Esophagus squamous epithelium (tissue), 4 donors: ENCODE results near the gene TTC21B.

ENCODE experiments used
- POLR2A ChIP-seq, 4 donors: fragments of 450-650 bp; IDR thresholded peaks; one replicate each; pipeline ENCODE4 v1.6.1; 2017; ENCODE audit warnings: antibody characterized with exemption in 4 of 4, mild to moderate bottlenecking in 4 of 4, moderate library complexity in 3 of 4
- TF ChIP-seq, protein P1 (sequence below), 6 experiments: fragments of 450-650 bp in 4 of 6; fragments of 200-600 bp in 2 of 6; sonication (generic) in 2 of 6; IDR thresholded peaks; one replicate each; pipeline ENCODE4 v1.5.1; 2016 to 2019; ENCODE audit warnings: antibody characterized with exemption in 6 of 6, mild to moderate bottlenecking in 4 of 6, moderate library complexity in 4 of 6

GRCh38 chr2:165899311-165899710 lies 54.3 kb downstream of the TTC21B start:
- TF ChIP-seq, protein P1, sequence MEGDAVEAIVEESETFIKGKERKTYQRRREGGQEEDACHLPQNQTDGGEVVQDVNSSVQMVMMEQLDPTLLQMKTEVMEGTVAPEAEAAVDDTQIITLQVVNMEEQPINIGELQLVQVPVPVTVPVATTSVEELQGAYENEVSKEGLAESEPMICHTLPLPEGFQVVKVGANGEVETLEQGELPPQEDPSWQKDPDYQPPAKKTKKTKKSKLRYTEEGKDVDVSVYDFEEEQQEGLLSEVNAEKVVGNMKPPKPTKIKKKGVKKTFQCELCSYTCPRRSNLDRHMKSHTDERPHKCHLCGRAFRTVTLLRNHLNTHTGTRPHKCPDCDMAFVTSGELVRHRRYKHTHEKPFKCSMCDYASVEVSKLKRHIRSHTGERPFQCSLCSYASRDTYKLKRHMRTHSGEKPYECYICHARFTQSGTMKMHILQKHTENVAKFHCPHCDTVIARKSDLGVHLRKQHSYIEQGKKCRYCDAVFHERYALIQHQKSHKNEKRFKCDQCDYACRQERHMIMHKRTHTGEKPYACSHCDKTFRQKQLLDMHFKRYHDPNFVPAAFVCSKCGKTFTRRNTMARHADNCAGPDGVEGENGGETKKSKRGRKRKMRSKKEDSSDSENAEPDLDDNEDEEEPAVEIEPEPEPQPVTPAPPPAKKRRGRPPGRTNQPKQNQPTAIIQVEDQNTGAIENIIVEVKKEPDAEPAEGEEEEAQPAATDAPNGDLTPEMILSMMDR (IDR thresholded peaks at IDR 0.05) = no peak
- no peak for TF ChIP-seq POLR2A (IDR thresholded peaks at IDR 0.05)
